Stimulated activated naive CD8-positive, alpha-beta T cell treated with anti-CD3 and anti-CD28 coated beads, Interleukin-15, amount 100 ng/mL, for 72 hours (primary cell): ENCODE data around the gene DECR2.
"Not testable (repeated sequence)": the region's sequence is repeated elsewhere in the genome, so short reads cannot be mapped to it uniquely, and the experiment has no call there.

Experiments
- ATAC-seq: fragments of 150-1000 bp; cut with Tn5 transposase; 2 replicates; pipeline ENCODE4 v1.10.0; 2021; ENCODE audit warnings: mild to moderate bottlenecking, moderate library complexity
- DNase-seq, 2 donors: peaks; one replicate each; pipeline ENCODE4 v3.0.0; 2021 to 2022
- H3K27ac Mint-ChIP-seq, 2 donors: one replicate each; pipeline ENCODE4 v1.8.0; 2022; ENCODE audit warnings: mild to moderate bottlenecking in 2 of 2, mixed read lengths in 2 of 2, moderate library complexity in 2 of 2
- H3K27me3 Mint-ChIP-seq: one replicate; pipeline ENCODE4 v1.8.0; 2022; ENCODE audit warnings: mixed read lengths
- H3K4me1 Mint-ChIP-seq: one replicate; pipeline ENCODE4 v1.8.0; 2022; ENCODE audit warnings: mild to moderate bottlenecking, mixed read lengths
- H3K4me3 Mint-ChIP-seq, 2 donors: one replicate each; pipeline ENCODE4 v1.8.0; 2022; ENCODE audit warnings: mild to moderate bottlenecking in 2 of 2, mixed read lengths in 2 of 2, moderate library complexity in 1 of 2
- H3K9me3 Mint-ChIP-seq, 2 donors: one replicate each; pipeline ENCODE4 v1.8.0; 2022; ENCODE audit warnings: mixed read lengths in 2 of 2

DECR2 gene, protein sequence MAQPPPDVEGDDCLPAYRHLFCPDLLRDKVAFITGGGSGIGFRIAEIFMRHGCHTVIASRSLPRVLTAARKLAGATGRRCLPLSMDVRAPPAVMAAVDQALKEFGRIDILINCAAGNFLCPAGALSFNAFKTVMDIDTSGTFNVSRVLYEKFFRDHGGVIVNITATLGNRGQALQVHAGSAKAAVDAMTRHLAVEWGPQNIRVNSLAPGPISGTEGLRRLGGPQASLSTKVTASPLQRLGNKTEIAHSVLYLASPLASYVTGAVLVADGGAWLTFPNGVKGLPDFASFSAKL

DNA sequence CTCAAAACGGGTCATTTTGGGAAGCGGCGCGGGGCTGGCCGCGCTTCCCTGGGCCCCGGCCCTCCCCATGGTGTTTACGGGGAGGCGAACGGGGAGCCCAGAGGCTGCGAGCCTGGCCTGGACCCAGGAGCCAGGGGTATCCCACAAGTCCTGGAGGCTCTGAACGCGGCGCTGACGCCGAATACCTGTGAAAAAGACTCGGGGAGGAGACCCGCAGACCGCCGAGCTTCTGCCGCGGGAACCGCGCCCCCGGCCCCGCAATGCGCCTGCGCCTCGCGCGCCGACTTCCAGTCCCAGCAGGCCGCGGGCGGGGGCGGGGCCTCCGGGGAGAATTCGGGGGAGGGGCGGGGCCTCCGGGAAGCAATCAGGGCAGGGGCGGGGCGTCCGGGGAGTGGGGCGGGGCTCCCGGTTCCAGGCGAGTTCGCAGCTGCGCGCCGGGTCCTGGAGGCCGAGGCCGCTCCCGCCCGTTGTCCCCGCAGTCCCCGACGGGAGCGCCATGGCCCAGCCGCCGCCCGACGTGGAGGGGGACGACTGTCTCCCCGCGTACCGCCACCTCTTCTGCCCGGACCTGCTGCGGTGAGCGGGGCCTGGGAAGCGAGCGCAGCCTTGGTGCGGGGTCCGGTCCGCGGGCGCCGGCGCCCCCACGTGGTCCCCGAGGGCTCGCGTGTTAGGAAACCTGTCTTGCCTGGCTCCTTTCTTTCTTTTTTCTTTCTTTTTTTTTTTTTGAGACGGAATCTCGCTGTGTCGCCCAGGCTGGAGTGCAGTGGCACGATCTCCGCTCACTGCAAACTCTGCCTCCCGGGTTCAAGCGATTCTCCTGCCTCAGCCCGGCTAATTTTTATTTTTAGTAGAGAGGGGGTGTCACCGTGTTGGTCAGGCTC is at the start of gene DECR2:
DECR2 (plus strand) TSS at position 418 of the 881 bp plus-strand sequence; CDS start at position 497, 79 bp downstream.
- Mint-ChIP-seq H3K27me3 (peaks cover 3% of the 10 kb centered on the region), H3K27ac (peak within 1 kb of the TSS; percentile 93 to 94), H3K4me1 (peaks cover 34% of the 10 kb centered on the region), H3K9me3 (no peaks in the 10 kb centered on the region), H3K4me3 (peak within 1 kb of the TSS; percentile 90 to 95)
- DNase-seq (peak; percentile 93 to 94), ATAC-seq (peak; percentile 85)

DNA sequence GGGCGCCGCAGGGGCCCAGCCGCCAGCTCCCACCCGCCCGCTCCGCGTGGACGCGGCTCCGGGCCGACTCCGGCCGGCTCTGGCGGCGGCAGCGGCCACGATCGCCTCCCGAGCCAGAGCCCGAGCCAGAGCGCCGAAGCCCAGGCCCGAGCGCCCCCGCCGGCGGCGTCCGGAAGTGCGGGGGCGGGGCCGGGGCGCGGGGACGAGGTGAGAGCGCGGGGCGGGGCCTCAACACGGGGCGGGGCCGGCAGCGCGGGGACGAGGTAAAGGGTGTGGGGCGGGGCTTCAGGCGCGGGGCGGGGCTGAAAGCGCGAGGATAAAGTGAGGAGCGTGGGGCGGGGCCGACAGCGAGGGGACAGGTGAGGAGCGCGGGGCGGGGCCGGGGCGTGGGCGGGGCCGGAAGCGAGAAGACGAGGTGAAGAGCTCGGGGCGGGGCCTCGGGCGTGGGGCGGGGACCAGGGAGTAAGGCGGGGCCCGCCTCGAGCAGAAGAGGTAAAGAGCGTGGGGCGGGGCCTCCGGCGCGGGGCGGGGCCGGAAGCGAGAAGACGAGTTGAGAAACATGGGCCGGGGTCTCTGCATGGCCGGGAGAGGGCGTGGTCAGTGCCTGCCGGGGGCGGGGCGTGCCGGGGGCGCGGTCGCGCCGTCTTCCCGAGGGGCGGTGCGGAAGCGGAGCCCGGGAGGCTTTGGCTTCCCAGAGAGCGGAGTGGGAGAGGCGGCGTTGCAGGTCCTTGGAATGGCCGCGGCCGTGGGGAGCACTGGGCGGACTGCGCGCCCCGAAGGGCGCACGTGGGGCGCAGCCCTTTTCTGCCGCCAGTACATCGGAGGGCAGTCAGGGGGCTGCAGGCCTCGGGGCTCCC is 48.9 kb upstream of the DECR2 start, which contains the start of gene AXIN1:
AXIN1 (minus strand) TSS at position 177 of the 857 bp plus-strand sequence. CDS start 5,698 bp downstream, outside the sequence.
- Mint-ChIP-seq H3K4me3 (peak within 1 kb of the TSS; percentile 74 to 85), H3K27me3 (no peaks in the 10 kb centered on the region), H3K9me3 (no peaks in the 10 kb centered on the region), H3K27ac (peak within 1 kb of the TSS; percentile 89 to 95), H3K4me1 (peaks cover 61% of the 10 kb centered on the region)
- DNase-seq (peak; percentile 99), ATAC-seq (peak; percentile 74)

DNA sequence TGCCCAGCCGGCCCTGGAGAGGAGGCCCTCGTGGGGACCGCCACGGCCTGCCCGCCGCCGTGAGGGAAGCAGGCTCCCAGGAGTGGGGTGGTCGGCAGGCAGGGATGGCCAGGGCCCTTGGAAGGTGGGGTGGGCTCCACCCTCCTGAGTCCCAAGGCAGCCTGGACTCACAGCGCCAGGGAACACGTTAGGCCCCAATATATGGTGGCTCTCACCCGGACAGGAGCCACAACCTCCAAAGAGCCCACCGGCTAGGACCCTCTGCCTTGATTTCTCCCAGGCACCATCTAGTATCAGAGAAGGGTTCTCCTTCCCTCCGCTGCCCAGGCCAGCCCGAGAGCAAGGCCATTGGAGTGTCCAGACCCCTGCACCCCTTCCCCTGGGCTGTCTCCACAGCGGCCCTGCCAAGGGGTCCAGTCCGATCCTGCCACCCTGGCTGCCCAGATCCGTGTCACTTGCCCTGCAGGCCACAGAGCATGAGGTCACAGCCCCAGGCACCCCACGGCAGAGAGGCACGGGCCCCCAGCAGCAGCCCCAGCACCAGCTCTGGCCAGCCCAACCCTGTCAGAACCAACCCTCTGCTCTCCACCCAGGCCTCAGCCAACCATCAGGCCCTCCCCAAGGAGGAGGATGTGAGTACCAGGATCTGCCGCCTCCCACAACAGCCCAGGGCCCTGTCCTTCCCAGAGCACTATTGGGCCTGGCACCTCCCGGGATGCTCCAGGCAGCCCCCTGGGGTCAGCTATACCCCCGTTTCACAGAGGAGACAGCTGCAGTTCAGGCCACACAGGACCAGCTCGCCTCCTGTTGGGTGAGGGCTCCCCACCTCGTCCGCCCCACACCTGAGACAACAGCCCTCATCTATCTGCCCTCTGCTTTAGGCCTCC is 48.0 kb upstream of the DECR2 start:
- no peaks in the 10 kb centered on the region for H3K27me3 Mint-ChIP-seq
- no peak for DNase-seq
- H3K4me3 Mint-ChIP-seq = peak overlapping the region; percentile 10 to 45
- no peak for ATAC-seq
- no peaks in the 10 kb centered on the region for H3K9me3 Mint-ChIP-seq
- H3K27ac Mint-ChIP-seq = peak overlapping the region in 1 of 2 donors; percentile 75
- peaks cover 52% of the 10 kb centered on the region for H3K4me1 Mint-ChIP-seq

DNA sequence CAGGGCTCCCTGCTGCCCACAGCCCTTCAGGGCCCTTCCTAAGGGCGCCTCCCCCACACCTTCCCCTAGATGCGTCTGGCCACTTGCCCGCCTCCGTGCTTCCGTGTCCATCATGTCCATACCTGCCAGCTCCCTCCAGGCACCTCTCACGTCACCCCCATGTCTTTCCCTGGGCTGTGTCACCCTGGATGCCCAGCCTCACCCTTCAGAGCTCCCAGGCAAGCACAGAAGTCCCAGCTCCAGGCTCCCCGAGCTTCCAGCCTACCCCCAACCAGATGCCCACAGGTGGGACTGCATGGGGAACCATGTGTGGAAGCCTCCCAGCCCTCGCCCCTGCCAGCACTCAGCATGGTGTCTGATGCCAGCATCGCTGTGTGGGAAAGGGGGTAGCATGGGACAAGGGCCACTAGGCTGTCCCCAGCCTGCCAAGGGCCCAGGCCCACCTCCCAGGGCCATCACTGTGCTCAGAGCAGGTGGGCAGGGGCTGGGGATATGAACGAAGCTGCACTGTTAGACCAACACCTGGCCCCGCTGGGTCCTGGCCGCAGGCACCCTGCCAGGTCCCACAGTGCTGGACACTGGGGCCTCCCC is 47.3 kb upstream of the DECR2 start:
- DNase-seq (no peak), ATAC-seq (no peak)
- Mint-ChIP-seq H3K27me3 (no peaks in the 10 kb centered on the region), H3K4me1 (peaks cover 45% of the 10 kb centered on the region), H3K27ac (no peak overlapping the region), H3K4me3 (peak overlapping the region; percentile 10 to 45), H3K9me3 (no peaks in the 10 kb centered on the region)

DNA sequence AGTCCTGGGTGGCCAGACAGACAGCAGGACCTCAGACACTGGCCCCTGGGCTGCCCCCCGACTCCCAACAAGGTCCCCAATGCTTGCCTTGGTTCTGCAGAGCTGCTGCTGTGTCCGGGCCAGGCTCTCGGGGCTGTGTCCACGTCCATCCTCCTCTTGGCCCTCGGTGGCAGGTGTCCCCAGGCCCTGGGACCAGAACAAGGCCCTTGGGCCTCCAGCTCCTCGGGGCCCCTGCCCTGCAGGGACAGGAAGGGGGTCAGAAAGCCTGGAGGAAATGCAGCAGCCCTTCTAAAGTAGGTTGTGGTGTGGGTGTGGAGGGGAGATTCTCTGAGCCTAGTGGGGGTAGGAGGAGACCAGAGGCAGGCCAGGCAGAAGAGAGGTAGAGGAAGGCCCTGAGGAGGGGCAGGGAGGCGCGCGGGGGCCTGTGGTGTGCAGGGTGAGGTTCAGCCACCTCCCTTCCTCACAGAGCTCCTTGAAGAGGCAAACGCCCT is 46.7 kb upstream of the DECR2 start:
- no peaks in the 10 kb centered on the region for H3K27me3 Mint-ChIP-seq
- H3K4me3 Mint-ChIP-seq = peak overlapping the region; percentile 44 to 59
- ATAC-seq (no peak), DNase-seq (no peak)
- no peaks in the 10 kb centered on the region for H3K9me3 Mint-ChIP-seq
- peaks cover 38% of the 10 kb centered on the region for H3K4me1 Mint-ChIP-seq
- H3K27ac Mint-ChIP-seq = peak overlapping the region; percentile 48 to 95

DNA sequence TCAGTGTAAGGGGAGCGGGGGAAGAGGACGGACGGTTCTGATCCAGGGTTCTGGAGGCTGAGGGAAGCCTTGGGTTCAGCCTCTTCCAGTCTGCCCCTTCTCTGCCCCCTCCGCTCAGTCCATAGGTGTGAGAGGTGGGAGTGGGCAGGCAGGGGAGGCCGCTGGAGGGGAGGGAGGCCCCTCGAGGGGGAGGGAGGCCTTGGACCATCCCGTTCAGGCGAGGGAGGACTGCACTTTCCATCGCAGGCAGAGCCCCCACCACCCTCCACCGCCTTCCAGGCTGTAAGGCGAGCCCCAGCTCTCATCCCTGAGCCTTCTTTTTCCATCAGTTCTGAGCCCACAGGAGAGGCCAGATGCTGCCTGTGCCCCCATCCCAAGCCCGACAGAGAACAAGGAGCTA is 44.9 kb upstream of the DECR2 start:
- Mint-ChIP-seq H3K9me3 (no peaks in the 10 kb centered on the region), H3K4me3 (no peak overlapping the region), H3K4me1 (peaks cover 26% of the 10 kb centered on the region), H3K27ac (no peak overlapping the region), H3K27me3 (no peaks in the 10 kb centered on the region)
- DNase-seq (no peak), ATAC-seq (no peak)

DNA sequence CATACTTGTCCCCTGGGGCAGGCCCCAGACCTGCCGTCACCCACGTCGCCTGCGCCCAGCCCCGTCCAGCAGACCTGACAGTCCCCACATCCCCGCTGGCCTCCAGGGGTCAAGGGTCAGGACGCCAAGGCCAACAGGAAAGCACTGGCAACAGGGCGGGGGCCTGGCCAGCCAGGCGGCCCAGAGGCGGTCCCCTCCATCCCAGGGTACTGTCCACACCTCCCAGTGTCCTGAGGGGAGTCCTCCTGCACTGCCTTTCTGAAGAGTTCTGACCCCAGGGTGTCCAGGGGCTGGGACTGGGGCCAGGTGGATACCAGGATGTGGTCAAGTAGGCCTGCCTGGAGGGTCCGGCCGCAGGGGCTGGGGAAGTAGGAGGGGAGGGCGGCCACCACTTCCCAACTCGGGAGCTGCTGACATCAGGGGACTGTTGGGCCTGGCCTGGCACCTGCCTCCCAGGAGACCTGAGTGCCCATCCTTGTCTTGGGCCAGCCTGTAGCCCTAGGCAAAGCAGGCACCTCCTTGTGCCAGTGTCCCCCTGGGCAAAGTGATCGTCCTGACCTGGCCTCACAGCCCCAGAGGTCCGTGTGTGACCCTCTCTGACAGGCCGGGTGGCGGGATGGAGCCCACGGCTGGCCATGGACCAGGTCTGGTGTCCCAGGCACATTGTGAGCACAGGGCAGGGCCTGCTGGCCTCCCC is 42.5 kb upstream of the DECR2 start:
- Mint-ChIP-seq H3K27ac (no peak overlapping the region), H3K27me3 (no peaks in the 10 kb centered on the region), H3K4me3 (no peak overlapping the region), H3K4me1 (peaks cover 25% of the 10 kb centered on the region), H3K9me3 (no peaks in the 10 kb centered on the region)
- DNase-seq (no peak), ATAC-seq (no peak)

DNA sequence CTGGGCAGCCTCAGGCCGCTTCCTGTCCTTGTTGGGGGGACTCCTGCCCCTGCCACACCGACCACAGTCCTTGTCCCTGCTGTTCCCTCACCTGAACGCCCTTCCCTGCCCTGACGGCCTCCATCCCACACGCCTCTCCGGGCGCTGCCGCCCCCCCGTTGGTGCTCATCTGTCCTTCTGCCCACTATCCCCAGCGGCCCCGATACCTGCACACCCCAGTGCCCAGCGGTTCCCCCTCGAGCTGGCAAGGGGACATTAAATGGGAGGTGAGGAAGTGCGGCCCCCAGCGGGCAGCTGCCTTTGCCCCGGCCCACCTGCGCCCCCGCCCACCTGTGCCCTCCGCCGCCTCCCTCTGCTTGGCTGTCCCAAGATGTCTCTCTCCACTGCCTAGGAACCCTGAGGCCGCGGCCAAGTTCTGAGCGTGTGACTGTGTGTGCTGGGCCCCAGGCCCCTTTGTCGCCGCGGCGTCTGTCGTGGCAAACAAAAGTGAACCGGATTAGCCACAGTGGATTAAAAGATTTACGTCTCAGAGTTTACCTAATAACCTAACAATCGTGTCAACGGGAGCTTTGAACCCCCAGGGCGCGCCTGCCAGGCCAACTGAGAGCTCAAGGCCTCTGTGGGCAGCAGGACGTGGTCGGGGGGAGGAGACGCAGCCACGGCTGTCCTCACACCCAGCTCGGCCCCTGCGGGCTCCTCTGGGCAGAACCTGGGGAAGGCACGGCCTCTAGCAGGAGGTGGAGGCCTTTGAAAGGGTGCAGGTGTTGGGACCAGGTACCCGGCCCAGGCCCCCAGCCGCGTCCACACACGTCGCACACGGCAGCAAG is 41.6 kb upstream of the DECR2 start:
- no peaks in the 10 kb centered on the region for H3K27me3 Mint-ChIP-seq
- H3K27ac Mint-ChIP-seq = no peak overlapping the region
- ATAC-seq (no peak), DNase-seq (no peak)
- no peak overlapping the region for H3K4me3 Mint-ChIP-seq
- H3K4me1 Mint-ChIP-seq = peaks cover 16% of the 10 kb centered on the region
- no peaks in the 10 kb centered on the region for H3K9me3 Mint-ChIP-seq

DNA sequence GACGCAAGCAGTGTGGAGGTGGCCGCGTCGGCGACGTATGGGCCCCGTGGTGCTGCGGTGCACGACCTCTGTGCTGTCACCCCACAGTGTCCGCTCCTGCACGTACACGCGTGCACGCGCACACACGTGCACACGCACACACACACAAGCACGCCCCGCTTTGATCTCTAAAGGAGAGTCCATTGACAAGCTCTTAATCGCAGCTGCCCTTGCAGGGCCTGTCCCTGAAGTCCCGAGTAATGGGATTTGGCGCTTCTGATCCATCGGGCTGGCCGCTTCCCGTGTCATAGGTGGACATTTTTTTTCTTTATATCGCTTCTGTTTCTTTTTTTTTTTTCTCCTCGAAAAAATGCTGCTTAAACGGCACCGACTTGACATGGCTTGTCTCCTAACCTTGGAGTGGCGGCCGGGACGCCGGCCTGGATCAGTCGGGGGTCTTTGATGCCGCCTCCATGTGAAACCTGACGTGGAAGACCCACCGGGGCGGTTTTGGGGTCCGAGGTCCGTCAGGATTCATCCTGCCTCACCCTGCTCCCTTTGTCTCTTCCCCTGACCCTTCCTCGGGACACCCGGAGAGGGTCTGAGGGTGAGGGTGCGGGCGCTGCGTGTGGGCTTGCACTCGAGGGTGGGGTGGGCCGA is 40.9 kb upstream of the DECR2 start:
- H3K27ac Mint-ChIP-seq = no peak overlapping the region
- H3K9me3 Mint-ChIP-seq = no peaks in the 10 kb centered on the region
- H3K4me3 Mint-ChIP-seq = no peak overlapping the region
- ATAC-seq = no peak
- no peaks in the 10 kb centered on the region for H3K27me3 Mint-ChIP-seq
- DNase-seq = no peak
- H3K4me1 Mint-ChIP-seq = peaks cover 9% of the 10 kb centered on the region

DNA sequence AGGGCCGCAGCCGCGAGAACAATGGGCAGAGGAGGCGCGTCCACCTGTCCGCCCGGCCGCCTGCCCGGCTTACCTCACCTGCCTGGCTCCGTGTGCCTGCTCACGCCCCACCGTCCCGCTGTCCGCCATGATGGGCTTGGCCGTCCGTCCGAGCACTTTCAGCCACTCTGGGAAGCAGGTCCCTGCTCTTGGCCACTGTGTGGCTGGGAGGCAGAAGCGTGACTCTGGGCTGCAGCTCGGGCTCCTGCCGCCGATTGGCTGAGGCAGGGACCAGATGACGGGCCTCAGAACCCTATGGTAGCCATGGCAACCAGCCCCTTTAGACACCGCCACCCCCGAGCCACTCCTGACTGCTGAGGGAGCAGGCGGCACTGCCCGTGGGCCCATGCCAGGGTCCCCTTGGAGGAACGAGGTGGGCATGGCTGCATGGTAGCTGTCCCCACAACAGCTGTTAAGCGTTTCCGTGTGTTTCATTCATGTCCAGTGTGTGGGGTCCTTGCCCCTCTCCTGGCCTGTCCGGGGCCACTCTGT is 40.3 kb upstream of the DECR2 start:
- no peak overlapping the region for H3K27ac Mint-ChIP-seq
- H3K4me1 Mint-ChIP-seq = peaks cover 9% of the 10 kb centered on the region
- H3K9me3 Mint-ChIP-seq = no peaks in the 10 kb centered on the region
- no peak for ATAC-seq
- no peak overlapping the region for H3K4me3 Mint-ChIP-seq
- H3K27me3 Mint-ChIP-seq = no peaks in the 10 kb centered on the region
- no peak for DNase-seq

DNA sequence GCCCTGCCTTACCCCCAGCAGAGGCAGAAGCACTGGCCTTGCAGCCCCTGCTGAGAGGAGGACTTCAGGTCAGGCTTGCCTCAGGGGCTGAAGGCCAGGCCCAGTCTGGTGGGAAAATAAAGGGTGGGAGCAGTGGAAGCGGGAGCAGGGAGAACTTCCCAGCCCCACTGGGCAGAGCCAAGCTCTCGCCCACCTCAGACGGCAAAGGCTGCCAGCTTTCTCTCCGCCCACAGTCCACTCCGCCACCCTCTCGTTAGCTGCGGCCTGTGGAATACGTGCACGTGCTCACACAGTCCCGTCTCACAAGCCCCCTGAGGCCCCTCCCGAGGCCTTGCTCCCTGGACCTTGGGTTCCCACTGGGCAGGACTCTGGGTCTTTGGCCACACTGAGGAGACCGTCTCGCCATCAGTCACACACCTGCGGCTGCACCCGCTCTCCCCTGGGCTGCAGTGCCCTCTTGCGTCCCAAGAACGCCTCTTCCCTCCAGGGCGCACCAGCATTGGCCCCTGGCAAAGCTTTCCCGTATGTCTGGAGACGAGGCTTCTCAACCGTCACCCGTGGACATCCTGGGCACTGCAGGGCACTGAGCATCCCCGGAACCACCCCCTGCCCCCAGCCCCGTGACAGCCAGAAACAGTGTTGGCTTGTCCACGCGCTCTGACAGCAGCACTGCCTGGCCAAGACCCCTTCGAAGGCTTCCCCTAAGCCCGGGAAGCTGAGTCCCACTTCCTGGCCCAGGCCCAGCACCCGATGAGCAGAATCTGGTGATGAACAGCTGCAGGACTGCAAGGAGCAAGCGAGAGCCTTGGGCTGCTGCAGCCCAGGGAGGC is 39.6 kb upstream of the DECR2 start:
- Mint-ChIP-seq H3K27ac (peak overlapping the region in 1 of 2 donors; percentile 6), H3K4me3 (peak overlapping the region; percentile 52 to 76), H3K4me1 (peaks cover 9% of the 10 kb centered on the region), H3K27me3 (no peaks in the 10 kb centered on the region), H3K9me3 (no peaks in the 10 kb centered on the region)
- DNase-seq (peak; percentile 70 to 79), ATAC-seq (peak; percentile 88)

DNA sequence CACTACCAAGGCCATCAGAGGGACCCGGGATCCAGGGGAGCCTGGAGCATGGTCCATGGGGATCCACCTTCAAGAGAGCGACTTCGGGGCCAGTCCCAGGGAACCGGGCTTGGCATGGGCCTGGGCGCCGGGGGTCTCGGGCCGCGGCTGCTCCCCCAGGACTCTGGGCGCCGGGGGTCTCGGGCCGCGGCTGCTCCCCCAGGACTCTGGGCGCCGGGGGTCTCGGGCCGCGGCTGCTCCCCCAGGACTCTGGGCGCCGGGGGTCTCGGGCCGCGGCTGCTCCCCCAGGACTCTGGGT is 39.0 kb upstream of the DECR2 start:
- not testable (repeated sequence) for H3K4me3 Mint-ChIP-seq, H3K4me1 Mint-ChIP-seq, H3K27ac Mint-ChIP-seq, H3K27me3 Mint-ChIP-seq, ATAC-seq, DNase-seq, H3K9me3 Mint-ChIP-seq
